HCT116 (cell line): ENCODE data around the gene MAPK8IP1. TPM values are rescaled to one million over a fixed set of nuclear protein-coding genes. Genes with fewer than 3 reads are reported as not detected.

Experiments
- ATAC-seq: fragments of 200-7000 bp; cut with Tn5 transposase; 2 replicates; pipeline ENCODE4 v1.9.1; 2020; ENCODE audit warnings: mild to moderate bottlenecking, moderate library complexity
- BruUV-seq: library from RNA; stranded (reverse); fragments of 400-500 nt; replicated peaks from 2 replicates; lab custom pipeline; 2021; lab: Mats Ljungman, UMichigan
- CTCF ChIA-PET: fragments of 300-600 bp; sonication (Branson Sonifier 250); formaldehyde crosslinking; loops from one replicate; lab custom pipeline; 2021; ENCODE audit warnings: antibody characterized with exemption; lab: Charles Lee
- POLR2A ChIA-PET: fragments of 300-600, 350-600 bp; sonication (Branson Sonifier 250); formaldehyde crosslinking; loops from one replicate; lab custom pipeline; 2021; ENCODE audit warnings: antibody characterized with exemption; lab: Charles Lee
- RAD21 ChIA-PET, 2 experiments: fragments of 300-600 bp; sonication (Branson Sonifier 250); formaldehyde crosslinking; loops; one replicate each; lab custom pipeline; 2023; ENCODE audit warnings: low total read pairs in 2 of 2; ENCODE audit not compliant: uncharacterized antibody in 2 of 2, unreplicated experiment in 2 of 2, low non-redundant PET in 1 of 2; lab: Charles Lee
- DNase-seq: peaks from one replicate; pipeline ENCODE4 v3.0.0-alpha.2; 2010; ENCODE audit warnings: low read depth, low spot score
- H2AFZ ChIP-seq: fragments of 200-600 bp; shearing (Covaris generic), sonication (generic); 2 replicates; pipeline ENCODE4 v1.6.1; 2017; ENCODE audit warnings: low read depth, mixed run types, mixed read lengths, antibody characterized with exemption, low read length; ENCODE audit not compliant: poor library complexity, severe bottlenecking
- H3K27ac ChIP-seq: 2 replicates; pipeline ENCODE4 v1.5.1; 2012; ENCODE audit warnings: low read depth, low read length
- H3K27me3 ChIP-seq: fragments of 200-600 bp; sonication (generic); 2 replicates; pipeline ENCODE4 v1.6.1; 2016; ENCODE audit warnings: mixed run types, low read length, mixed read lengths; ENCODE audit not compliant: insufficient read depth
- H3K36me3 ChIP-seq, 2 experiments: fragments of 200-500 bp in 1 of 2; fragments of 200-600 bp in 1 of 2; sonication (Bioruptor generic) in 1 of 2; sonication (generic) in 1 of 2; 2 replicates each; pipeline versions ENCODE4 v1.5.1 to v1.6.1; 2014 to 2016; ENCODE audit warnings: low read length in 2 of 2, inconsistent platforms in 1 of 2, mixed read lengths in 1 of 2, mixed run types in 1 of 2; ENCODE audit not compliant: insufficient read depth in 2 of 2, control insufficient read depth in 1 of 2
- H3K4me1 ChIP-seq, 2 experiments: fragments of 200-600 bp in 1 of 2; sonication (generic) in 1 of 2; 2 replicates each; pipeline versions ENCODE4 v1.5.1 to v1.6.1; 2012 to 2017; ENCODE audit warnings: low read length in 2 of 2, inconsistent platforms in 1 of 2, mild to moderate bottlenecking in 1 of 2, mixed read lengths in 1 of 2, mixed run types in 1 of 2, moderate library complexity in 1 of 2; ENCODE audit not compliant: insufficient read depth in 2 of 2, control insufficient read depth in 1 of 2
- H3K4me2 ChIP-seq: fragments of 200-600 bp; sonication (generic); 2 replicates; pipeline ENCODE4 v1.6.1; 2017; ENCODE audit warnings: mixed run types, low read length, mixed read lengths
- H3K4me3 ChIP-seq, 2 experiments: fragments of 200-600 bp in 1 of 2; sonication (generic) in 1 of 2; replicated peaks in 1 of 2; 2 replicates each; pipeline ENCODE4 v1.5.1; 2011 to 2016; ENCODE audit warnings: low read length in 2 of 2, control low read depth in 1 of 2, low read depth in 1 of 2, mild to moderate bottlenecking in 1 of 2, mixed read lengths in 1 of 2, mixed run types in 1 of 2
- H3K79me2 ChIP-seq: fragments of 200-600 bp; sonication (generic); 2 replicates; pipeline ENCODE4 v1.6.1; 2017; ENCODE audit warnings: mild to moderate bottlenecking, mixed run types, low read length, moderate library complexity, mixed read lengths; ENCODE audit not compliant: insufficient read depth
- H3K9ac ChIP-seq: fragments of 200-600 bp; sonication (generic); 2 replicates; pipeline ENCODE4 v1.6.1; 2016; ENCODE audit warnings: low read length, mixed read lengths
- H3K9me2 ChIP-seq: fragments of 200-600 bp; sonication (generic), shearing (Covaris generic); 2 replicates; pipeline ENCODE4 v1.6.1; 2017; ENCODE audit warnings: mixed run types, mild to moderate bottlenecking, moderate library complexity; ENCODE audit not compliant: insufficient read depth
- H3K9me3 ChIP-seq, 2 experiments: fragments of 200-500 bp in 1 of 2; fragments of 200-600 bp in 1 of 2; sonication (Bioruptor generic) in 1 of 2; sonication (generic) in 1 of 2; 2 replicates each; pipeline ENCODE4 v1.6.1; 2014 to 2017; ENCODE audit warnings: low read length in 2 of 2, mixed read lengths in 2 of 2, inconsistent platforms in 1 of 2, low read depth in 1 of 2, mild to moderate bottlenecking in 1 of 2, mixed run types in 1 of 2, moderate library complexity in 1 of 2; ENCODE audit not compliant: control insufficient read depth in 1 of 2, insufficient read depth in 1 of 2
- H4K20me1 ChIP-seq: fragments of 200-600 bp; sonication (generic), shearing (Covaris generic); 2 replicates; pipeline ENCODE4 v1.6.1; 2017; ENCODE audit warnings: mixed run types, mild to moderate bottlenecking, moderate library complexity; ENCODE audit not compliant: insufficient read depth
- EZH2phosphoT487 ChIP-seq: fragments of 200-600 bp; IDR thresholded peaks from 2 replicates; pipeline ENCODE4 v1.6.1; 2018; ENCODE audit warnings: antibody characterized with exemption, borderline replicate concordance
- SP1 ChIP-seq: IDR thresholded peaks from 2 replicates; pipeline ENCODE4 v1.6.1; 2012; ENCODE audit warnings: low read depth
- TCF7L2 ChIP-seq: IDR thresholded peaks from 2 replicates; pipeline ENCODE4 v1.7.0; 2011; ENCODE audit warnings: borderline replicate concordance, inconsistent platforms; ENCODE audit not compliant: insufficient read depth, insufficient read length; ENCODE audit errors: extremely low read depth
- ZBTB33 ChIP-seq: IDR thresholded peaks from 2 replicates; pipeline ENCODE4 v1.6.1; 2011; ENCODE audit warnings: mild to moderate bottlenecking, low read length, moderate library complexity; ENCODE audit not compliant: insufficient replicate concordance; ENCODE audit errors: extremely low read depth
- intact Hi-C: fragments of 100-400 bp; cut with micrococcal nuclease; formaldehyde crosslinking; loops from 2 replicates; pipeline ENCODE4 v1.10.0; 2022
- total RNA-seq: library from RNA; stranded (reverse); gene quantifications from one replicate; pipeline ENCODE4 v1.2.1, GENCODE V29; 2021; ENCODE audit not compliant: unreplicated experiment
- TF ChIP-seq, protein P1 (sequence below): IDR thresholded peaks from 2 replicates; pipeline ENCODE4 v1.6.1; 2012
- TF ChIP-seq, protein P2 (sequence below), 3 experiments: fragments of 200-600 bp in 1 of 3; sonication (generic) in 1 of 3; IDR thresholded peaks in 2 of 3; conservative IDR thresholded peaks in 1 of 3; 2 replicates each; pipeline ENCODE4 v1.5.1; 2012 to 2017; ENCODE audit warnings: low read depth in 2 of 3, low read length in 2 of 3, antibody characterized with exemption in 1 of 3, borderline replicate concordance in 1 of 3, control low read depth in 1 of 3, mild to moderate bottlenecking in 1 of 3, mixed read lengths in 1 of 3, mixed run types in 1 of 3, moderate library complexity in 1 of 3; ENCODE audit not compliant: insufficient read depth in 1 of 3

MAPK8IP1 gene
- total RNA-seq, 1 experiment from 2014 or later = 10.1 TPM

DNA sequence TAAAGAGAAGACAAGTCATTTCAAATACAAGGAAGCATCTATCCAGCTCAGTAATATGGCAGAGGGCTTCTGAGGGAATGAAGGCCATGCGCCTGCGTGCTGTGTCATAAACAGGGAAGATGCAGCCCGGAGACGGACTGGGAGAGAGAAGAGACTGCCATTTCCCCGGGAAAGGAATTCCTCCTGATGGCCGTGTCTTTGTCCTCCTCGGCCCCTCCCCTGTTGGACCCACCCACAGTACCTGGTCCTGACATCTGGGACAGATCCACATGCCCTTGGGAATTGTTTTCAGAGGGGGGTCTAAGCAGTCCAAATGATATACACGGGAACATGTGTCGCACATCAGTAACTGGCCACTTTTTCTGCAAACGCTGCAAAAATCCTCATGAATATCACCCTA is 52.5 kb downstream of the MAPK8IP1 start:
- ATAC-seq = no peak
- intact Hi-C loops = no loop called here
- Histone ChIP-seq H3K9ac (no peak overlapping the region), H3K4me2 (no peak overlapping the region), H3K9me3 (no peaks in the 10 kb centered on the region), H3K36me3 (peaks cover 0 to 4% of the 10 kb centered on the region in 2 experiments; a peak in 1 of 4 replicates), H3K27me3 (no peaks in the 10 kb centered on the region), H4K20me1 (no peaks in the 10 kb centered on the region), H3K4me1 (no peaks in the 10 kb centered on the region), H2AFZ (no peak overlapping the region), H3K79me2 (no peaks in the 10 kb centered on the region), H3K9me2 (no peaks in the 10 kb centered on the region), H3K4me3 (no peak overlapping the region), H3K27ac (no peak overlapping the region)
- RAD21 ChIA-PET = no interaction called here
- CTCF ChIA-PET = no interaction called here
- no peak for DNase-seq
- no TSS peak for BruUV-seq
- POLR2A ChIA-PET = no interaction called here
- TF ChIP-seq SP1 (no peak), TCF7L2 (no peak), EZH2phosphoT487 (no peak), ZBTB33 (no peak)
- TF ChIP-seq, protein P1, sequence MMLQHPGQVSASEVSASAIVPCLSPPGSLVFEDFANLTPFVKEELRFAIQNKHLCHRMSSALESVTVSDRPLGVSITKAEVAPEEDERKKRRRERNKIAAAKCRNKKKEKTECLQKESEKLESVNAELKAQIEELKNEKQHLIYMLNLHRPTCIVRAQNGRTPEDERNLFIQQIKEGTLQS = no peak
- TF ChIP-seq, protein P2, sequence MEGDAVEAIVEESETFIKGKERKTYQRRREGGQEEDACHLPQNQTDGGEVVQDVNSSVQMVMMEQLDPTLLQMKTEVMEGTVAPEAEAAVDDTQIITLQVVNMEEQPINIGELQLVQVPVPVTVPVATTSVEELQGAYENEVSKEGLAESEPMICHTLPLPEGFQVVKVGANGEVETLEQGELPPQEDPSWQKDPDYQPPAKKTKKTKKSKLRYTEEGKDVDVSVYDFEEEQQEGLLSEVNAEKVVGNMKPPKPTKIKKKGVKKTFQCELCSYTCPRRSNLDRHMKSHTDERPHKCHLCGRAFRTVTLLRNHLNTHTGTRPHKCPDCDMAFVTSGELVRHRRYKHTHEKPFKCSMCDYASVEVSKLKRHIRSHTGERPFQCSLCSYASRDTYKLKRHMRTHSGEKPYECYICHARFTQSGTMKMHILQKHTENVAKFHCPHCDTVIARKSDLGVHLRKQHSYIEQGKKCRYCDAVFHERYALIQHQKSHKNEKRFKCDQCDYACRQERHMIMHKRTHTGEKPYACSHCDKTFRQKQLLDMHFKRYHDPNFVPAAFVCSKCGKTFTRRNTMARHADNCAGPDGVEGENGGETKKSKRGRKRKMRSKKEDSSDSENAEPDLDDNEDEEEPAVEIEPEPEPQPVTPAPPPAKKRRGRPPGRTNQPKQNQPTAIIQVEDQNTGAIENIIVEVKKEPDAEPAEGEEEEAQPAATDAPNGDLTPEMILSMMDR (IDR thresholded peaks at IDR 0.05 in 2 of 3, conservative IDR thresholded peaks at IDR 0.05 in 1 of 3; ENCODE audit: borderline replicate concordance in 1 of 3, insufficient read depth in 1 of 3, low read depth in 2 of 3, low read length in 2 of 3) = no peak
